ENCODE data around the gene FRYL.
"Not testable (repeated sequence)": the region's sequence is repeated elsewhere in the genome, so short reads cannot be mapped to it uniquely, and the experiment has no call there.

FRYL gene

DNA sequence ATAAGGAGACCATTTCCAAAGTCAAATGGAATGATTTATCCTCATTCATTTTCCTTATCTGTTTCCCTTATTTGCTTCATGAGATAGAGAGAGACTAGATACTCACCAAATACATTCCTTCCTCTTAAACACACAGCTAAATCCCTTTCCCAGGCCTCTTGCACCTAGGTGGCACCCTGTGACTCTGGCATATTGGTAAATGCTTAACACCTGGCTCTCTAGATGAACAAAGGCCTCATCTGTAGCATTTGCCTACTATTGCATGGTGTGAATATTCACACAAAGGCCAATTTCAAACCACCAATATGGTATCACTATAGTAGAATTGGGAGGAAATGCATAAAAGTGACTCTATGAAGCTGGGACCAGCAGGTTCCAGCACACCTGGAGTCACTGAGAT is 319.1 kb downstream of the FRYL start:
- no peak for DNase-seq (ENCODE audit: low read depth)
- no peak overlapping the region for H3K4me3 ChIP-seq (ENCODE audit: low read length)
- TF ChIP-seq, protein P1, sequence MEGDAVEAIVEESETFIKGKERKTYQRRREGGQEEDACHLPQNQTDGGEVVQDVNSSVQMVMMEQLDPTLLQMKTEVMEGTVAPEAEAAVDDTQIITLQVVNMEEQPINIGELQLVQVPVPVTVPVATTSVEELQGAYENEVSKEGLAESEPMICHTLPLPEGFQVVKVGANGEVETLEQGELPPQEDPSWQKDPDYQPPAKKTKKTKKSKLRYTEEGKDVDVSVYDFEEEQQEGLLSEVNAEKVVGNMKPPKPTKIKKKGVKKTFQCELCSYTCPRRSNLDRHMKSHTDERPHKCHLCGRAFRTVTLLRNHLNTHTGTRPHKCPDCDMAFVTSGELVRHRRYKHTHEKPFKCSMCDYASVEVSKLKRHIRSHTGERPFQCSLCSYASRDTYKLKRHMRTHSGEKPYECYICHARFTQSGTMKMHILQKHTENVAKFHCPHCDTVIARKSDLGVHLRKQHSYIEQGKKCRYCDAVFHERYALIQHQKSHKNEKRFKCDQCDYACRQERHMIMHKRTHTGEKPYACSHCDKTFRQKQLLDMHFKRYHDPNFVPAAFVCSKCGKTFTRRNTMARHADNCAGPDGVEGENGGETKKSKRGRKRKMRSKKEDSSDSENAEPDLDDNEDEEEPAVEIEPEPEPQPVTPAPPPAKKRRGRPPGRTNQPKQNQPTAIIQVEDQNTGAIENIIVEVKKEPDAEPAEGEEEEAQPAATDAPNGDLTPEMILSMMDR (conservative IDR thresholded peaks at IDR 0.05; ENCODE audit: low read length): no peak

DNA sequence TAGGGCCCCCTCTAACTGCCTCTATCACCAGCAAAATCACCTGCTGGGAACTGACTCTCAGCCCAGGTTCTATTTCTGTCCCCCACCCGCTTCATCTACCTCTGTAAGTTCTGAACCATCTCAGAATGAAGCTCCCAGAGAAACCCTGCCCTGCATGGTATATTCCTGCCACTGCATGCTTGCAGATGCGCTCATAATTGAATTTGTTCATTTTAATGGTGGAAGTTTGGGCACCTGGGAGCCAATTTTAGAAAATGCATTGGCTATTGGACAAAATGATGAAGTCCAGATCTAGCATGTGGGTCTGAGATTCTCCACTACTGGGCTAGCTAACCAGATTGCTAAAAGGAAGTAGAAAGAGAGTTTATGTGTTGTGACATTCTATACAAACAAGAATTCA is 325.5 kb downstream of the FRYL start:
- no peak for DNase-seq (ENCODE audit: low read depth)
- no peak overlapping the region for H3K4me3 ChIP-seq (ENCODE audit: low read length)
- TF ChIP-seq, protein P1 (conservative IDR thresholded peaks at IDR 0.05; ENCODE audit: low read length): no peak

DNA sequence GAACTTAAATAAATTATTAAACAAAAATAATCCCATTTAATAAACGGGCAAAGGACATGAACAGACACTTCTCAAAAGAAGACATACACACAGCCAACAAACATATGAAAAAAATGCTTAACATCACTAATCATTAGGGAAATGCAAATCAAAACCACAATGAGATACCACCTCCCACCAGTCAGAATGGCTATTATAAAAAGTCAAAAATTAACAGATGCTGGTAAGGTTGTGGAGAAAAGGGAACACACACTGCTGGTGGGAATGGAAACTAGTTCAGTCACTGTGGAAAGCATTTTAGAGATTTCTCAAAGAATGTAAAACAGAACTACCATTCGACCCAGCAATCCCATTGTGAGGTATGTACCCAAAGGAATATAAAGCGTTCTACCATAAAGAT is 328.4 kb downstream of the FRYL start:
- not testable (repeated sequence) for H3K4me3 ChIP-seq (ENCODE audit: low read length); DNase-seq (ENCODE audit: low read depth)

DNA sequence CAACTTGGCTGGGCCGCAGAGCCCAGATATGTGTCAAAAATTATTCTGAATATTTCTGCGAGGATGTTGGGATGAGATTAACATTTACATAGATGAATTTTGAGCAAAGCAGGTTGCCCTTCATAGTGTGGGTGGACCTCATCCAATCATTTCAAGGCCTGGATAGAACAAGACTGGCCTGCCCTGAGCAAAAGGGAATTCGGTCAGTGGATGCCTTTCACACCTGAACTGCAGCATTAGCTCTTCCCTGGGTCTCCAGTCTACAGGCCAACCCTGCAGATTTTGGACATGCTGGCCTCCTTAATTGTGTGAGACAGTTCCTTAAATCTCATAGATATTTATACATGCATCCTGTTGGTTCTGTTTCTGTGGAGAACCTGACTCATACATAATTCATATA is 329.3 kb downstream of the FRYL start:
- DNase-seq (ENCODE audit: low read depth): no peak
- TF ChIP-seq, protein P1 (conservative IDR thresholded peaks at IDR 0.05; ENCODE audit: low read length): no peak
- H3K4me3 ChIP-seq (ENCODE audit: low read length): no peak overlapping the region

DNA sequence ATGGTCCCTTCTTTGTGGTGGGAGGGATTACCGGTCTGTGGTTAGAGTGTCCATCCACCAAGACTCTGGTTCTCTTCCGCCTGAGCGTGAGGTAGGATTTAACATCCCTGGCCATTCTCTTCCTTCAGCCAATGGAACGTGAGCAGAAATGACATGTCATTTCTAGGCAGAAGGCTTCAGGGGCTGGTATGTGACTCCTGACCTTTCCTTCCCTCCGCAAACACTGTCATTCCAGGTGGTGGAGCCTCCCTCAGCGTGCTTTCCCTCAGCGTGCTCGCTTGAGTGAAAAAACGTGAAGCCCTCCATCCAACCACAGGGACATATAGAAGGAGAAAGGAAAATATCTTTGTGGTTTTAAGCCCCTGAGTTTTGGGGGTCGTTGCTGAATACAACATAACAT is 330.9 kb downstream of the FRYL start:
- no peak overlapping the region for H3K4me3 ChIP-seq (ENCODE audit: low read length)
- DNase-seq (ENCODE audit: low read depth): no peak
- TF ChIP-seq, protein P1 (conservative IDR thresholded peaks at IDR 0.05; ENCODE audit: low read length): no peak
